Measurements from ENCODE around the gene KRTAP10-7. TPM values are rescaled to one million over a fixed set of nuclear protein-coding genes. Genes with fewer than 3 reads are reported as not detected.

Gene KRTAP10-7
- total and polyA plus RNA-seq, 2 donors (not counting 1 experiment from before 2014, with no cell fraction given): not detected

DNA sequence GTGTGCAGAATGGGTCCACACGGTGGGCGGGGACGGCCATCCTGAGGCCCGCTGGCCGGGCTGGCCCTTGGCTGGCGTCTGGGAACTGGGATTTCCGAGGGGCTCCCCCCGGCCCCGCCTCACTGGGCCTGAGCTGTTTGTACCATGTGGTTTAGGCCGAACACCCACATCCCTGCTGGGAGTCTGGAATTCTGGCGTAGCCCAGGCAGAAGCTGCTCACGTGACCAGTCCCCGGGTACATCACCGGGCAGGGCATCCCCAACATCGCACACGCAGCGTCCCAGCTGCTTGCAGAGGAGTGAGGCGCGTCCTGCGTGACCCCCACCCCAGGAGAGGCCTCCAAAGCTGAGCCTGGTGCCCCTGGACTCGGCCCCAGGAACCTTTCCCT lies 2.1 kb downstream of the KRTAP10-7 start:
- Histone ChIP-seq H3K79me2 (ENCODE audit: control insufficient read depth, insufficient read depth, low read length) (no peaks in the 10 kb centered on the region), H3K4me2 (ENCODE audit: extremely low read depth, insufficient read depth, low read length) (no peak overlapping the region), H3K4me3 (replicated peaks in 1 of 4; ENCODE audit: control extremely low read depth in 1 of 4, insufficient read depth in 1 of 4, low read depth in 3 of 4, low read length in 4 of 4) (no peak overlapping the region), H3K4me1 (ENCODE audit: control insufficient read depth, extremely low read depth, insufficient read depth, low read length) (no peaks in the 10 kb centered on the region), H3K27ac (ENCODE audit: insufficient read depth, low read length) (no peak overlapping the region), H3K9me3 (ENCODE audit: control insufficient read depth, insufficient read depth, low read depth, low read length) (no peaks in the 10 kb centered on the region), H2AFZ (ENCODE audit: low read length) (no peak overlapping the region), H4K20me1 (ENCODE audit: control insufficient read depth, extremely low read depth, insufficient read depth, low read length) (no peaks in the 10 kb centered on the region), H3K36me3 (ENCODE audit: control insufficient read depth, insufficient read depth, low read length) (no peaks in the 10 kb centered on the region), H3K9ac (ENCODE audit: insufficient read depth, low read length) (no peak overlapping the region), H3K27me3 (ENCODE audit: control insufficient read depth, insufficient read depth, low read length) (no peaks in the 10 kb centered on the region)
- TF ChIP-seq, protein P1, sequence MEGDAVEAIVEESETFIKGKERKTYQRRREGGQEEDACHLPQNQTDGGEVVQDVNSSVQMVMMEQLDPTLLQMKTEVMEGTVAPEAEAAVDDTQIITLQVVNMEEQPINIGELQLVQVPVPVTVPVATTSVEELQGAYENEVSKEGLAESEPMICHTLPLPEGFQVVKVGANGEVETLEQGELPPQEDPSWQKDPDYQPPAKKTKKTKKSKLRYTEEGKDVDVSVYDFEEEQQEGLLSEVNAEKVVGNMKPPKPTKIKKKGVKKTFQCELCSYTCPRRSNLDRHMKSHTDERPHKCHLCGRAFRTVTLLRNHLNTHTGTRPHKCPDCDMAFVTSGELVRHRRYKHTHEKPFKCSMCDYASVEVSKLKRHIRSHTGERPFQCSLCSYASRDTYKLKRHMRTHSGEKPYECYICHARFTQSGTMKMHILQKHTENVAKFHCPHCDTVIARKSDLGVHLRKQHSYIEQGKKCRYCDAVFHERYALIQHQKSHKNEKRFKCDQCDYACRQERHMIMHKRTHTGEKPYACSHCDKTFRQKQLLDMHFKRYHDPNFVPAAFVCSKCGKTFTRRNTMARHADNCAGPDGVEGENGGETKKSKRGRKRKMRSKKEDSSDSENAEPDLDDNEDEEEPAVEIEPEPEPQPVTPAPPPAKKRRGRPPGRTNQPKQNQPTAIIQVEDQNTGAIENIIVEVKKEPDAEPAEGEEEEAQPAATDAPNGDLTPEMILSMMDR (conservative IDR thresholded peaks at IDR 0.05 in 1 of 2, IDR thresholded peaks at IDR 0.05 in 1 of 2; ENCODE audit: low read depth in 1 of 2, low read length in 2 of 2): no peak
- no peak for TF ChIP-seq EZH2 (IDR thresholded peaks at IDR 0.05; ENCODE audit: low read length, missing control alignments)
- no peak for DNase-seq (ENCODE audit: low read depth in 2 of 2)

DNA sequence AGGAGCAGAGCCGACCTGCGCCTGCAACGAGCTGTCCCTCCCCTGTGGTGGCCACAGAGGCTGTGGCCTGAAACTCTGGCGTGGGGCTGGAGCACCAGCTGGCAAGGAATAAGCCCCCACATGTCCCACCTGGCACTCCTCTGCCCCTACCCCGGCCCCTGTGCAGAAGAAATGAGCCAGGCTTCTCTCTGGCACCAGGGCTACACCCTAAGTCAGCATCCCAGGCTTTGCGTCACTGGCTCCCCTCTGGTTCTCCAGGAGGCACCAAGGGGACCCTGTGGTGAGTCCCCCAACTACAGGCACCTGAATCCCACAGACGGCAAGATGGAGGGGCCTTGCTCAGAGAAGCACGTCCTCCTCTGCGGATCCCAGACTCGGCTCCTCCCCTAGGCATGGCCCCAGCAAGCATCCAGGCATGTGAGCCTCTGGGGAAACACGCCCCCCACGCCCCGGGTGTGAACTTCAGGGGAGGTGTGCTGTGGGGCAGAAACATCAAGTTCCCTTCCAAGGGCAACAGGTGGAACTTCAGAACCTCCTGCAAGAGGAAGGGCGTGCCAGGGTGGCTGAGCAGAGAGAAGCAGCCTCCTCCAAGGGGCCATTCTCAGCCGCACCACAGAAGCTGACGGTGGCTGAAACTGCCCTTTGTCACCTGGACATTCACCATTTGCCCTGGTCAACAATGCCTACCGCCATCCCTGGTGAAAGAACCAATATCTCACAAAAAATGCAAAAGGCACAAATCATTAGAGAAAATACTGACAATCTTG lies 2.9 kb downstream of the KRTAP10-7 start:
- Histone ChIP-seq H3K4me3 (replicated peaks in 1 of 4; ENCODE audit: control extremely low read depth in 1 of 4, insufficient read depth in 1 of 4, low read depth in 3 of 4, low read length in 4 of 4) (no peak overlapping the region), H4K20me1 (ENCODE audit: control insufficient read depth, extremely low read depth, insufficient read depth, low read length) (no peaks in the 10 kb centered on the region), H3K27me3 (ENCODE audit: control insufficient read depth, insufficient read depth, low read length) (no peaks in the 10 kb centered on the region), H3K36me3 (ENCODE audit: control insufficient read depth, insufficient read depth, low read length) (no peaks in the 10 kb centered on the region), H2AFZ (ENCODE audit: low read length) (no peak overlapping the region), H3K9me3 (ENCODE audit: control insufficient read depth, insufficient read depth, low read depth, low read length) (no peaks in the 10 kb centered on the region), H3K4me1 (ENCODE audit: control insufficient read depth, extremely low read depth, insufficient read depth, low read length) (no peaks in the 10 kb centered on the region), H3K4me2 (ENCODE audit: extremely low read depth, insufficient read depth, low read length) (no peak overlapping the region), H3K27ac (ENCODE audit: insufficient read depth, low read length) (no peak overlapping the region), H3K79me2 (ENCODE audit: control insufficient read depth, insufficient read depth, low read length) (no peaks in the 10 kb centered on the region), H3K9ac (ENCODE audit: insufficient read depth, low read length) (no peak overlapping the region)
- no peak for DNase-seq (ENCODE audit: low read depth in 2 of 2)
- TF ChIP-seq EZH2 (IDR thresholded peaks at IDR 0.05; ENCODE audit: low read length, missing control alignments): no peak
- TF ChIP-seq, protein P1 (conservative IDR thresholded peaks at IDR 0.05 in 1 of 2, IDR thresholded peaks at IDR 0.05 in 1 of 2; ENCODE audit: low read depth in 1 of 2, low read length in 2 of 2): no peak

DNA sequence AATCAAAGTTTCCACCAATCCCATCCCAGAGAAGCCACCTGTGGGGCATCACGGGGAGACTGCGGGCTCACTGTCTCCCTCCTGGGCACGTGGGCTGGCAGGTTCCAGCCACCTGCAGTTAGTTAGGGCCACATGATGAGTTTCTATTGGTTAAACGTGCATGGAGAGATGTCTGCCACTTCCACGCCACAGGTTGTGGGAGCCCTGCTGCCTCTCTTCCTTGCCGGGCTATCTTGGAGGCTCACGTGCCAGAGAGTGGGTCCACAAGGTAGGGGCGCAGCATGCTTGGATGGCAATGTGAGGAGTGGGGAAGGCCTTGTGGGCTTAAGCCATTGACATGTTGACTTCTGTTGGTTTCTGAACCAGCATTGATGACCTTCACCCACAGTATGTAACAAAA lies 3.5 kb downstream of the KRTAP10-7 start:
- Histone ChIP-seq H4K20me1 (ENCODE audit: control insufficient read depth, extremely low read depth, insufficient read depth, low read length) (no peaks in the 10 kb centered on the region), H3K4me3 (replicated peaks in 1 of 4; ENCODE audit: control extremely low read depth in 1 of 4, insufficient read depth in 1 of 4, low read depth in 3 of 4, low read length in 4 of 4) (no peak overlapping the region), H3K27me3 (ENCODE audit: control insufficient read depth, insufficient read depth, low read length) (no peaks in the 10 kb centered on the region), H3K79me2 (ENCODE audit: control insufficient read depth, insufficient read depth, low read length) (no peaks in the 10 kb centered on the region), H3K9ac (ENCODE audit: insufficient read depth, low read length) (no peak overlapping the region), H3K27ac (ENCODE audit: insufficient read depth, low read length) (no peak overlapping the region), H3K9me3 (ENCODE audit: control insufficient read depth, insufficient read depth, low read depth, low read length) (no peaks in the 10 kb centered on the region), H3K36me3 (ENCODE audit: control insufficient read depth, insufficient read depth, low read length) (no peaks in the 10 kb centered on the region), H3K4me2 (ENCODE audit: extremely low read depth, insufficient read depth, low read length) (no peak overlapping the region), H2AFZ (ENCODE audit: low read length) (no peak overlapping the region), H3K4me1 (ENCODE audit: control insufficient read depth, extremely low read depth, insufficient read depth, low read length) (no peaks in the 10 kb centered on the region)
- TF ChIP-seq, protein P1 (conservative IDR thresholded peaks at IDR 0.05 in 1 of 2, IDR thresholded peaks at IDR 0.05 in 1 of 2; ENCODE audit: low read depth in 1 of 2, low read length in 2 of 2): no peak
- no peak for TF ChIP-seq EZH2 (IDR thresholded peaks at IDR 0.05; ENCODE audit: low read length, missing control alignments)
- no peak for DNase-seq (ENCODE audit: low read depth in 2 of 2)
